ENCODE results near the gene MRPL27. TPM values are rescaled to one million over a fixed set of nuclear protein-coding genes. Genes with fewer than 3 reads are reported as not detected.

Gene MRPL27
- total and polyA plus RNA-seq, 2 of the 4 experiments (the other 2 are of a cell fraction), result 176 to 202 TPM

- no peak overlapping the region for H4K8ac ChIP-seq (ENCODE audit: low read depth in 2 of 2, low read length in 2 of 2)
- H4K20me1 ChIP-seq (ENCODE audit: insufficient read depth, low read length), result peaks cover 45% of the 10 kb centered on the region
- peaks cover 7% of the 10 kb centered on the region; the same call in 1 of the 2 replicates for H3K36me3 ChIP-seq (ENCODE audit: control insufficient read depth, insufficient read depth, low read length)
- no peaks in the 10 kb centered on the region for H3K9me3 ChIP-seq (ENCODE audit: control insufficient read depth, insufficient read depth, low read length)
- intact Hi-C loops (cut with micrococcal nuclease) (no loop called here), dilution Hi-C loops (cut with HindIII; ENCODE audit: low sequenced_read_pairs, unreplicated experiment) (no loop called here), in situ Hi-C loops (cut with MboI; ENCODE audit: low sequenced_read_pairs) (no loop called here)
- BruUV-seq (replicated peaks), result no TSS peak
- CTCF ChIA-PET, result interaction anchor here (0.9 to 1.8 kb wide), 2 partner anchors 14 kb away, joined by 4 to 7 read pairs; no protein-coding TSS in a partner anchor
- H3K79me1 ChIP-seq (ENCODE audit: low read depth in 1 of 2, low read length in 2 of 2), result peaks cover 38 to 68% of the 10 kb centered on the region in 2 experiments
- H3K4ac ChIP-seq (ENCODE audit: low read depth, low read length), result 0 out of 2 replicates have a peak overlapping the region, but pooled peaks have one; percentile 15
- peaks cover 35% of the 10 kb centered on the region for H3K9me1 ChIP-seq (ENCODE audit: insufficient read depth, low read length)
- no peak overlapping the region for H3K9ac ChIP-seq (ENCODE audit: low read depth, low read length)
- no peak overlapping the region for H4K5ac ChIP-seq (ENCODE audit: low read depth, low read length)
- 100% methylated on average over 1 of the region's 3 CpGs; no CpG with 5 or more reads in 1 of the 2 experiments for WGBS, 2 experiments (ENCODE audit: extremely low coverage in 2 of 2, insufficient read length in 1 of 2)
- no peak for TF ChIP-seq NFE2L2 (IDR thresholded peaks at IDR 0.05; ENCODE audit: low read depth, low read length)
- no peak for TF ChIP-seq POLR2A (IDR thresholded peaks at IDR 0.05; ENCODE audit: low read depth, low read length)
- TF ChIP-seq, protein P1, sequence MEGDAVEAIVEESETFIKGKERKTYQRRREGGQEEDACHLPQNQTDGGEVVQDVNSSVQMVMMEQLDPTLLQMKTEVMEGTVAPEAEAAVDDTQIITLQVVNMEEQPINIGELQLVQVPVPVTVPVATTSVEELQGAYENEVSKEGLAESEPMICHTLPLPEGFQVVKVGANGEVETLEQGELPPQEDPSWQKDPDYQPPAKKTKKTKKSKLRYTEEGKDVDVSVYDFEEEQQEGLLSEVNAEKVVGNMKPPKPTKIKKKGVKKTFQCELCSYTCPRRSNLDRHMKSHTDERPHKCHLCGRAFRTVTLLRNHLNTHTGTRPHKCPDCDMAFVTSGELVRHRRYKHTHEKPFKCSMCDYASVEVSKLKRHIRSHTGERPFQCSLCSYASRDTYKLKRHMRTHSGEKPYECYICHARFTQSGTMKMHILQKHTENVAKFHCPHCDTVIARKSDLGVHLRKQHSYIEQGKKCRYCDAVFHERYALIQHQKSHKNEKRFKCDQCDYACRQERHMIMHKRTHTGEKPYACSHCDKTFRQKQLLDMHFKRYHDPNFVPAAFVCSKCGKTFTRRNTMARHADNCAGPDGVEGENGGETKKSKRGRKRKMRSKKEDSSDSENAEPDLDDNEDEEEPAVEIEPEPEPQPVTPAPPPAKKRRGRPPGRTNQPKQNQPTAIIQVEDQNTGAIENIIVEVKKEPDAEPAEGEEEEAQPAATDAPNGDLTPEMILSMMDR (conservative IDR thresholded peaks at IDR 0.05; ENCODE audit: low read depth, low read length), result no peak
- no peak for TF ChIP-seq MAZ (IDR thresholded peaks at IDR 0.05; ENCODE audit: borderline replicate concordance, low read depth, low read length)
- no peak for TF ChIP-seq USF2 (IDR thresholded peaks at IDR 0.05; ENCODE audit: low read depth, low read length)
- TF ChIP-seq FOS (IDR thresholded peaks at IDR 0.05; ENCODE audit: low read depth, low read length), result no peak
- TF ChIP-seq BHLHE40 (IDR thresholded peaks at IDR 0.05; ENCODE audit: low read depth, low read length), result no peak
- TF ChIP-seq SMC3 (IDR thresholded peaks at IDR 0.05; ENCODE audit: low read depth, low read length), result no peak
- no peak for TF ChIP-seq MXI1 (IDR thresholded peaks at IDR 0.05; ENCODE audit: borderline replicate concordance, low read depth, low read length)
- no peak for TF ChIP-seq RFX5 (IDR thresholded peaks at IDR 0.05; ENCODE audit: low read depth, low read length)
- no peak for TF ChIP-seq RCOR1 (IDR thresholded peaks at IDR 0.05; ENCODE audit: insufficient replicate concordance, low read length)
- TF ChIP-seq MAFK (IDR thresholded peaks at IDR 0.05; ENCODE audit: low read depth, low read length), result no peak
- no peak for TF ChIP-seq CHD1 (IDR thresholded peaks at IDR 0.05; ENCODE audit: low read depth, low read length)
- no peak for TF ChIP-seq ELK1 (IDR thresholded peaks at IDR 0.05; ENCODE audit: borderline replicate concordance, low read depth, low read length)
- TF ChIP-seq CEBPB (IDR thresholded peaks at IDR 0.05; ENCODE audit: low read depth, low read length), result no peak
- no peak overlapping the region for H2BK15ac ChIP-seq (ENCODE audit: low read depth, low read length)
- H3K4me3 ChIP-seq (ENCODE audit: insufficient read depth, low read depth, low read length), result peak overlapping the region; percentile 95
- H3K56ac ChIP-seq (ENCODE audit: extremely low read depth, insufficient read depth, low read length), result no peak overlapping the region
- ATAC-seq (ENCODE audit: low read depth), result no peak
- H2BK5ac ChIP-seq (ENCODE audit: low read depth, low read length, poor library complexity, severe bottlenecking), result no peak overlapping the region
- H2AFZ ChIP-seq (replicated peaks; ENCODE audit: low read length, poor library complexity), result no peak overlapping the region
- 0 out of 2 replicates have a peak overlapping the region, but pooled peaks have one; percentile 31 for H2AK5ac ChIP-seq (ENCODE audit: low read depth, low read length)
- 0 out of 2 replicates have a peak, but pooled peaks cover 1% of the 10 kb centered on the region for H3K27me3 ChIP-seq (ENCODE audit: control insufficient read depth, insufficient read depth, low read length)
- no peak overlapping the region for H3K27ac ChIP-seq (ENCODE audit: insufficient read depth, low read length)
- no peak overlapping the region for H3K18ac ChIP-seq (ENCODE audit: low read depth, low read length)
- peak overlapping the region; percentile 62; the same call in 1 of the 2 replicates for H3K23ac ChIP-seq (ENCODE audit: low read depth, low read length)
- H3K4me2 ChIP-seq (ENCODE audit: low read depth, low read length), result peak overlapping the region; percentile 87
- no peak overlapping the region for H2AK9ac ChIP-seq (replicated peaks; ENCODE audit: low read depth, low read length, poor library complexity)
- no peak overlapping the region for H3K14ac ChIP-seq (replicated peaks; ENCODE audit: low read depth, low read length)
- no peak overlapping the region for H2BK20ac ChIP-seq (ENCODE audit: low read depth, low read length)
- DNase-seq, result no peak
- no peak overlapping the region for H4K91ac ChIP-seq (ENCODE audit: insufficient read depth, low read depth, low read length)
- no peak overlapping the region for H2BK120ac ChIP-seq (ENCODE audit: low read depth, low read length)
- POLR2A ChIA-PET (ENCODE audit: unreplicated experiment), result interaction anchor here (0.7 kb wide), 1 partner anchor 220 kb away, joined by 3 read pairs; no protein-coding TSS in a partner anchor
- H3K4me1 ChIP-seq (ENCODE audit: control insufficient read depth, insufficient read depth, low read length), result peaks cover 19% of the 10 kb centered on the region
These were observed 25.1 kb downstream of the MRPL27 start for GRCh38 chr17:50347894-50348291.
